HG03342 (cell line): ENCODE measurements around the gene NEMP1.

Experiments
- ATAC-seq: cut with Tn5 transposase; IDR thresholded peaks from one replicate; pipeline ENCODE4 v1.9.1; 2021; ENCODE audit warnings: mild to moderate bottlenecking, moderate library complexity; ENCODE audit not compliant: unreplicated experiment

NEMP1 gene

DNA sequence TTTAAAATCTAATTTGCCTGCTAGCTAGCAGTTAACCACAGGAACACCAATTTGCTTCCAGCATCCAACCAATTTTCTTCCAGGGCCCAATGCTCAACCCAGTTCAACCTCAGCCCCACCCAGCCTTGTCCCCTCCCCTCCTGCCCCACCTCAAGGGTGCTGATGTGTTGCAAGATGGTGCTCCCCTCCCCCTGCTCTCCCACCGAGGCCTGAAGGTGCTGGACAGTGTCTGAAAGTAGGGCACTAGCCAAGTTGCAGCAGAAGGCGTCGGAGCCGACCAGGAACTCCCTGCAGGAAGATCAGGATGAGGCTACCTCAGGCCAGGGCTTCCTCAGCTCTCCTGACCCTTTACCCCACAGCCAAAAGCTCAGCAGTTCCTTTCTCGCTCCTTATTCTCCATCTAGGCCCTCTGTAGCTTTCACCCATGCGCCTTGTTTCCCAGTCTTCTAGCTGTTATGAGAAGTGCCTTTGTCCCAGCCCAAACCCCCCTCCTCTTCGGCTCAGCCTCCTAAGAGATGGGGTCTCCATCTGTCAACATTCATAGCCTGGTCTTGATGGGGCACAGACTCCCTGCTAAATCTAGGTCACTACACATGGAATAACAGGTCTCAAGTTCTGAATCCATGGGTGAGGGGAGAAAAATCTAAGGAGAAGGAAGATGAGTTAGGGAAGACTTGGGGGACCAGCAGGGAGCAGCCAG is 29.0 kb upstream of the NEMP1 start:
- ATAC-seq = no peak

DNA sequence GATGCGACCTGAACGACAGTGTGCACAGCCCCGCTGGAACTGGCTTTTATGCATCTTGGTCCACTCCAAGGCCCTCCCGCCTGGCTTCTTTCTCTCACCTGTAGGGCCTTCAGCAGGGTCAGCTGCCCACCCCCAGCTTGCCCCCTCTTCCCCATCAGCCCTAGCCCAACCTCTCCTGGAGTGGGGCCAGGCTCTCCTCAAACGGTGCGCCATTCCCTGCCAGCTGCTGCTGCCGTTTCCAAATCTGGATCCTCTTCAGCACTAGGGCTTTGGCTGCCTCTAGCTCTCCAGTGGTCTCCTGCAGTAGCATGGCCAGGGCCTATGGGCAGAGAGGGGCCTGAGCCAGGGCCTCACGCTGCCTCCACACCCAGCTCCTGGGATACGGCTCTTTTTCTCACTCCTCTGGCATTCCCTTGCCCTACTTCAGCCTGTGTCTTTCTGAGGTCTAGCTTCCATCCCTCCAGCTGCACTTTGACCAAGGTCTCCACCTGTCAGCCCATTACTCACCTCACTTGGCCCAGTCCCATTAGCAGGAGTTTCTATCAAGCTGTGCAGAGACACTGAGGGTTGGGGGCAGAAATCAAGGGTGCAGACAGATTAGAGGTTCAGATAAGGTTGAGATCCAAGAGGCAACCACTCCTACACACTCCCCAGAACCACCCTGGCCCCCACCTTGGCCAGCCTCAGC is 27.6 kb upstream of the NEMP1 start:
- ATAC-seq = no peak

DNA sequence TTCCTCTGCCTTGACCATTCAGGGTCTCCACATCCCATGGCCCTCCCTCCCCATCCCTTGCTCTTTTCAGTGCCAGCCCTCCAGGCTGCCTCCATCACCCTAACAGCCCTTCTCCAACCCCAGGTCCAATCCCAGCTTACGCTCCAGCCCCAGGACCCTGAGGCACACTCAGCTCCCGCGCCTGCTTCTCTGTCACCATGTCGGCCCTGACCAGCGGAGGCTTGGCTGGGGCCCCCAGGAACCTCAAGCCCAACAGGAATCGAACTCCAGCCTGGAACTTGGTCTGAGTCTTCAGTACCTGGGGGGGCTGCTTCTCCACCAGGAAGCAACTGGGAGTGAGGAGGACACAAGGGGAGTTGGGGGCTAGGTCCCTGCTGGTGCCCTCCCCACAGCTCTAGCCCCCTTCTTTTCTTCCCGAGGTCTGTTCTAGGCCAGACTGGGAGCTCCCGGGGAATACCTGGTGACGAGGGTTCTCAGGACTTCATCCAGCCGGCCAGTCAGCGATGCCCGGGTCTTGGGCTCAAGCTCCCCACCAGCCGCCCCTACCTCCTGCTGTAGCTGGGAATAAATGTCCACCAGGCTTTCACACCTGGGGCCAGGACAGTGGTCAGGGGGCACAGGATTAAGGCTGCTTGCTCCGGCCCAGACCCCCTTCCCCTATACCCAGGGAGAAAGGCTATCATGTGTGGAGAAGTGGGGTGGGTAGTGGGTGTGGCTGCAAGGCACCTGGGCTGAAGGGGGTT is 26.6 kb upstream of the NEMP1 start:
- no peak for ATAC-seq

DNA sequence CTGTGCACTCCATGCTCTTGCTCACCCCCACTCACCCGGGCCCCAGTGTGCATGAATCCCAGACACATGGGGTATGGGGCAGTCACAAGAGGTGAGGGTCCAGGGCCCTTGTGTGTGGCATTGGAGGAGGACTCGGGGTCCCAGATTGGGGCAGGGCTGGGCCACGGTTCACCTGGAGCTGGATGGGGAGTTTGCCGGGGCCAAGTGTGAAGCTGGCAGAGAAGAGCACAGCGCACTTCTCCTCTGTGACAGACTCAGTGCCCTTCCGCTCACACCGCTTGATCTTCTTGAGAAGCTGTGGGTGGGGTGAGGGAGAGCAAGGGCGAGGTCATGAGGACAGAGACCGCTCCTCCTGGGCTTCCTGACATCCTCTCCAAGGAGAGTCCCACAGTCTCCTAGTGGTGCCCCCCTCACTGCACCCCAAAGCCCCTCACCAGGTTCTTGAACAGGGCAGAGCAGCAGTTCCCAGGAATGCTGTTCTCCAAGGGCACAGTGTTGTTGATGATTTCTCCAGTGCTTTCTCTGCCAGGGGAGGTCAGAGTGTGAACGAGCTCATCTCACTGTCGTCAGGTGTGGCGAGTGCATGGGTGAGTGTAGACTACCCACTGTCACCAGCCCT is 25.8 kb upstream of the NEMP1 start:
- ATAC-seq = no peak

DNA sequence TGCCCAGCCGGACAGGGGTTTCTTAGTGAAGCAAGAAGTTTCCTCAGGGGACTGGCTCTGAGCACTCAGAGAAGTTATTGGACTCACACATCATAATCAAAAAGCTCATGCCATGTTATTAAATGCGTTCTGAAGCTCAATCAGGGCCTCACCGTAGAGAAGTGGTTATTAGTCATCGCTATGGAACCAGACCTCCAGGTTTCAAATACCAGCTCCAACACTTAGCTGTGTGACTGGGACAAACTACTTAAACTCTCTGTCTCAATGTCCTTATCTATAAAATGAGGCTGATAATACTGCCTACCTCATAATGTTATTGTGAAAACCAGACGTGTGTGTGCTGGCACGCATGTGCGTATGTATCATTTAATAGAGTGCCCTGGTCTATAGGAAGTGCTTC is 25.3 kb upstream of the NEMP1 start:
- ATAC-seq = no peak

DNA sequence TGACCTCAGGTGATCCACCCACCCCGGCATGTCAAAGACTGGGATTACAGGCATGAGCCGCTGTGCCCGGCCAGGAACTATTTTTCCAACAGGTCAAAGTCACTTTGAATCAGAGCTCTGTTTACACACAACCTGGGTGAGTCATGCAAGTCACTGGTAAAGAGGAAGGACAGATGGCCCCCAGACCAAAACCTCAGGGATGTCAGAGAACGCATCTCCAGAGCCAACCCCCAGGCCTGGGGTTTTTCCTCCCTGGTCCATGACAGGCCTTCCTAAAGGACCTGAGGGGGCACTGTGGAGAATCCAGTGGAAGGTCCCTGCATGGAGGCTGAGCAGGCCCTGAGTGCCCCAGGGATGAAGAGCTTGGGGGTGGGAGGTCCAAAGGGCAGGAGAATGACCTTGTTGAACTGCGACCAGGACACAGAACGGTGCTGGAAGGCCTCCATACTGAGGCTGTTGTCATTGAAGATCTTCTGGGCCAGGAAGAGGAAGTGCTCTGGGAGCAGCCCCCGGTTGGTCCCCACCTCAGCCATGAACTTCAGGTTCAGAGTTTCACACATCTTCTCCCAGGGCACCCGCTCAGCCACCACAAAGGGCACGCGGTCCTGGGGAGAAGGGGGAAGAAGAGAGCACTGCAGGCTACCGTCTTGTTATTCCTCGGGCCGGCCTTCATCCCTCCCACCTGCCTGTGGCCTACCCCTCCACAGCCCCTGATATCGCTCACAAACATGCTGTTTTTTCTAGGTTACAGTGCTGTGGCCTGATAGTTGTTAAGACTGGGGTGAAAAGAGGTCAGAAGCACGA is 23.5 kb upstream of the NEMP1 start:
- ATAC-seq = no peak

DNA sequence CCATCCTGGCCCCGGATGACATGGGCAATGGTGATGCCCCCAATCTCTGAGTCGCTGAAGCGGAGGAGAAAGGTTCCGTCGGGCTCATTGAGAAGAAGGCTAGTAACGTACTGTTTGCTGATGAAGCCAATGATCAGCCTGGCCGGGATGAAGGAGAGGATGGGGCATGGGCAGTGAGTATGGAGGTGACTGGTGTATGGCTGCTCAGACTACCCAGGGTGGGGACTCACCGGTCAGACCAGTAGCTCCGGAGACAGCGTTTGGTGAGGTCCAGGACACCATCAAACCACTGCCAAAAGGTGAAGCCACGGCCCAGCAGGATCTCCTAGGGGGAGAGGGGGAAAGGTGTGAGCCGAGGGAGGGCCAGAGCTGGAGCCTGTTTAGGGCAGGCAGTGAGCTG is 21.2 kb upstream of the NEMP1 start:
- no peak for ATAC-seq

DNA sequence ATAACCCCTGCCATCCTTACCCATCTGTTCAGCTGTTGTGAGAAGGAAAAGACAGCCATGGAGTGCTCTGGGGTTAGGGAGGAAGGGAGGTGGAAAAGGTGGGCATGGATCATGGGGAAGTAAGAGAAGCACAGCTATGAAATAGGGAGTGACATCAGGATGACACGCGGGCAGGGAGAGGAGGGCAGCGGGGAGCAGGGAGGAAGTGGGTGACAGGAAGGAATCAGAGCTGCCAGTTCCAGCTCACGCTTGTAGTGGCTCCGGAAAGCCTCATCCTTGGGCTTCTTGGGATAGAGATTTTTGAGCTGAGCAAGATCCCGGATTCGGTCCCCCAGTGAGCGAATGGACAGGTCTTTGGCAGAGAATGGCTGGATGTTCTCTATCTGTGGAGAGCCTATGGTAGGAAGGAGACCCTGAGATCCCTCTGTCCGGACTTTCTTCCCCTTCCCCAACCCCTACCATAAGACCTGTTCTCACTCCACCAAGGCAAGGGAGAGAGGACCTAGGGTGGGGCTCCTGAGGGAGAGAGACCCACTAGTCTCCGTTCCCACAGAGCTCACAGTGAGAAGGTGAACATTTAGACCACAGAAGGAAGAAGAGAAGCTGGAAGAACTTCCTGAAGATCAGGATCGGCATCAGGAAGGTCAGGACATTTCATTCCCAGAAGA is 20.6 kb upstream of the NEMP1 start:
- ATAC-seq = no peak

DNA sequence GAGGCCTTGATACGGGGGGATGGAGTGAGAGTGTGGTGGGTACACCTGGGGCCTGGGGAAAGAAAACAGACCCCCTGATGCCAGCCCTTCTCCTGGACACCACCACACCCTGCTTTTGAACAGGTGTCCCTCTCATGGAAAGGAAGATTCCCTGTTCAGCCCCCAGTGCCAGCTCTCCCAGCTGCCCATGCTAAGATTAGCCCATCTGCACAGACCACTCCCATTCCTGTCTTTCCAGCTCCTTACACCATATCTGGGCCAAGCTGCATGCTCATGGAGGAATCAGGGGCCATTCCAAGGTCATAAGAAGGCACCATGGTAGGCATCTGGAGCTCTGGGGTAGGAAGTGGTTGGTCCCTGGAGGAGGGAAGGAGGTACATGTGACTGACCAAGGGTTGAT is 20.0 kb upstream of the NEMP1 start:
- no peak for ATAC-seq

DNA sequence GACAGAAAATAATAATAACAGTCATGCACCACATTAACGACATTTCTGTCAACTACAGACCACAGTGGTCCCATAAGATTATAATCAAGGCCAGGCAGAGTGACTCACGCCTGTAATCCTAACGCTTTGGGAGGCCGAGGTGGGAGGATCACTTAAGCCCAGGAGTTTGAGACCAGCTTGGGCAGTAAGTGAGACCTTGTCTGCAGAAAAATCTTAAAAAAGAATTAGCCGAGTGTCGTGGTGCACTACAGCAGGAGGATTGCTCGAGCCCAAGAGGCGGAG is 18.9 kb upstream of the NEMP1 start:
- no peak for ATAC-seq

DNA sequence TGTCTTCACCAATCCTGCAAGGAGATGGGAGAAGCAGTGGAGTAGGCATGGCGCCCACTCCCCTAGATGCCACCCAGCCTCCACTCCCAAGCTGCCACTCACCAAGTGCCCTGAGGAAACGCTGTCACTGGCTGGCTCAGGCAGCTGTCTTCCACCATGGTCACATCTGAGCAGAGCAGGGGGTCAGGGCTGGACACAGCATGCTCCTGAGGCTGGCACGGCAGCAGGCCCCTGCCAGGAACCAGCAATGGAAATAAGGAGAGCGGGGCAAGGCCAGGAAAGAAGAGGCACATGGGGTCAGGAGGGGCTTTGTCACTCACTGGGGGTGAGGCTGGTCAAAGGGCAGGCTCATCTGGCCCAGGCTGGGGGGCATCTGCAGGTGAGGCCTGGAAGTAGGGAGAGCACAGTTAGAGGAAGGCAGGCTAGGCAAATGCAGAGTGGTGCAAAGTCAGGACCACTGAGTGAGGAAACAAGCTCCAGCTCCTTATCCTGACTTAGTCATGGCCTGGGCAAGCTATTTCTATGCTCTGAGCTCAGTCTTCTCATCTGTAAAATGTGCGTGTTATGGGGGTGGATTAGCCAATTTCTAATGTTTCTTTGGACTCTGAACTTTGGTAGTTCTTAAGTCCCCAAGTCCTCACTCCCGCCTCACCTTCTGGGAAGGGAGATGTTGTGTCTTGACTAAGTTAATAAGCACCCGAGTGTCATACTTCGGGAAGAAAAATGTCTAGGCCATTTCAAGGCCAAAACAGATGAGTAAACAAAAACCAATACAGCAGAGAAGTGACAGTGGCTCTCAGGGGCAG is 18.4 kb upstream of the NEMP1 start:
- ATAC-seq = no peak

DNA sequence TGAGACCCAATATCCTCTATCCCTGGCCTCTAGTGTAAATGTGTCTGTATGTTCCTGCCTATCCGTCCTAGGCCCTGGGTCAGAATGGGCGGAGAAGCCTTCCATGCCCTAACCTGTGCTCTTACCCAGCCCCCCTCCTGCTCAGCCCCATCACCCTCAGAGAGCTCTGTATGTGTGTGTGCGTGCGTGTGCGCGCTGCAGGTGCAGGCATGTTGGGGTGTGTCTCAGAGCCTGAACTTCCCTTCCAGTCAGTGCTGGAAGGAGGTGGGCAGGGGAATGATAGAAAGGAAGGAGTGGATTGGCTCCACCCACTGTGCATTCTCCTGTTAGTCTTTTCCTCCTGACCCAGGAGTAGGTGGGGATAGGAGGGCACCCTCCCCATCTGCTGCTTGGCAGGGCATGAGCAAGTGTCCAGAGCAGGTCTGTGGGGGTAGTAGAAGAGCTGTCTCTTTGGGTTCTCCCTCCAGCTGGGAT is 17.5 kb upstream of the NEMP1 start:
- no peak for ATAC-seq

DNA sequence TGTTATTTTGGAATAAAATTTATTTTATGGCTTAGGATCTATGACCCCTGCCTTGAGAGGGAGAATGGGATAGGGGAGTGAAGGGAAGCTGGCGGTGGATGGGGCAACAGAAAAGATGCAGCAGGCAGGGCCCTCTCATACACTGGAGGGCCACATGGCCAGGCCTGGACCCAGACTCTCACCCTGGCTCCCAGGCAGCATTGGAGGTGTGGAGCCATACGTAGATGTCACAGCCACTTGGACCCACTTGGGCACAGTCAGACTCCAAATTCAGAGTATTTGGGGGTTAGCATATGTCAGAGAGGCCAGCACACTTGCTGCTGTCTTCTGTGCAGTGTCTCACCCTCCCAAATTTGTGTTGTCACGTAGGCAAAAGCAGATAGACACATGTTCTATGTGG is 16.8 kb upstream of the NEMP1 start:
- ATAC-seq = no peak

DNA sequence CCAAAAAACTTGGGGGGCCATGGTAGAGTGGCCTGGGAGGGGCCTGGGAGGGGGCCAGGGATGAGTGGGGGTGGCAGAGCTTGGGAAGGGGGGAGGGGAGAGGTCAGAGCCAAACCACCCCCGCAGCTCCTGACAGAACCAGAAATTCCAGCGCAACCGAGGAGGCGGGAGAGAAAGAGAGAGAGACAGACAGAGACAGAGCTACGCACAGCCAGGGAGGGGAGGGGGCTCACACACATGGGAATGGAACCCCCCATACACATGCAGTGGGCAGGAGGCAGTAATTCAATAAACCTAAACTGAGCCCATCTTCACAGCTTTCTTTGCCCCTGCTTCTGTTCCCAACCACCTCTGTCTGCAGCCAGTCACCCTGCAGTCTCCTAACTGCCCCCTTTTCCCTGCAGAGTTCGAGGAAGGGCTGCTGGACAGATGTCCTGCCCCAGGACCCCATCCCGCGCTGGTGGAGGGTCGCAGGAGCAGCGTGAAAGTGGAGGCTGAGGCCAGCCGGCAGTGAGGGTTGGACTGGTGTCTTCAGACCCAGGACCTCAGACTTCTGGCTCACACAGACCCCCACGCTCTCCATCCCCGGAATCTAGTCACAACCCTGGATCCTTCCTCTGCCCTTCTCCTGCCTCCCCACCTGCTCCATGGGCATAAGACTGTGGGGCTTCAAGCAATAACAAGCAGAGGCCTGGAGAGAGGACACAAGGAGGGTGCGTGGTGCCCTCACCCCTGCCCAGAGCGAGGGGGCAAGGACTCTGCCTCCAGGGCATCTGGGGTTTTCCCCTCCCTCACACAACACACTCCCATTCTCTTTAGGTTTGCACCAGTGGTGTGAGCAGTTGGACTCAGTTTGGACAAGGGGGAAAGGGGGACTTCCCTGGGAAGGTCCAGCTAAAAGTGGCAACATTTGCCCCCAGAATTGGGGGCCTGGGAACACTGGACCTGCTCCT is 15.9 kb upstream of the NEMP1 start:
- no peak for ATAC-seq

DNA sequence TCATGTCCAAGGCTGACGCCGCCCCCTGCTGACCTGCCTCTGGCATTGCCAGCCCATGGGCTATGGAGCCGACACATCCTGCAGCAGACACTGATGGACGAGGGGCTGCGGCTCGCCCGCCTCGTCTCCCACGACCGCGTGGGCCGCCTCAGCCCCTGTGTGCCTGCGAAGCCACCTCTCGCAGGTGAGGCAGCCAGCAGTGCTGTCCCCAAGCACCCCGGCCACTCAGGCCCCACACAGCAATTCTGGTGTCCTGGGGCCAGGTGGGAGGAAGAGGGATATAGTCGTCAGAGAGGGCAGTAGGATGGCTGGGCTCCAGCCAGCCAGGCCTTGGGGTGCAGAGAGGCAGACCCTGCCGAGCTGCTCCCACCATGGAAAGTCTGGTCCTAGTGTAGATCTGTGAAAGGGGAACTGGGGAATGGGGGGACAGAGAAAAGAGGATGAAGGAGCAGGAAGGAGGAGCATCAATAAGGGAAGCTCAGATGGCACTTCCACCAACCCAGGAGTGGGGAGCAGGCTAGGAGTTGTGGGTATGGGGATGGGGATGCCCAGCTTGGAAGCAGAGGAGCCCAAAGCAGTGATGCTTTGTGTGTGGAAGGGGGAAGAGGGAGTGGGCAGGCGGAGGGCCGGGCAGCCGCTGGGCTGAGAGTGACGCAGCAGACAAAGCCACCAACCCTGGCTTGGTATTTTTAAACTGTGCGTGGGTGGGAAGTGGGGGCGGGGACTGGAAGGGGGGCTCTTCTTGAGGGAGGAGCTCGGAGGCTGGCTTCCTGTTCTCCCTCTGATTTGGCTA is 15.0 kb upstream of the NEMP1 start:
- ATAC-seq = no peak

DNA sequence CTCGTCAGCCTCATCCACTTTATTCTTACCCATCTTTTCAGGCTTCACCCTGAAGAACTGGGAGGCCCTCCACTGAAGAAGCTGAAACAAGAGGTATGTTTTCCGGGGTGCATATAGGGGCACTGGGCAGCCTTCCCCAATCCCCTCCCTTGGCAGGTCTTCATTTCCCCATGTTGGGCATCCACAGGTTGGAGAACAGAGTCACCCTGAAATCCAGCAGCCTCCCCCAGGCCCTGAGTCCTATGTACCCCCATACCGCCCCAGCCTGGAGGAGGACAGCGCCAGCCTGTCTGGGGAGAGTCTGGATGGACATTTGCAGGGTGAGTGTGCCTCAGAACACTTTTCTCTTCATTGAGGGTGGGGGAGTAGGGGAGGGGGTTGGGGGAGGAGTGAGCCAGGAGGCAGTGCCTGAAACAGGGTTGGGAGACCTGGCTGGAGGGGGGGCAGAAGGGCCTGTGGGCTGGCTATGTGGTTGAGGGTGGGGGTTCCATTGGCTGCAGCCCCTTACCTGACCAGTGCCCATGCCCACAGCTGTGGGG is 14.4 kb upstream of the NEMP1 start:
- no peak for ATAC-seq

DNA sequence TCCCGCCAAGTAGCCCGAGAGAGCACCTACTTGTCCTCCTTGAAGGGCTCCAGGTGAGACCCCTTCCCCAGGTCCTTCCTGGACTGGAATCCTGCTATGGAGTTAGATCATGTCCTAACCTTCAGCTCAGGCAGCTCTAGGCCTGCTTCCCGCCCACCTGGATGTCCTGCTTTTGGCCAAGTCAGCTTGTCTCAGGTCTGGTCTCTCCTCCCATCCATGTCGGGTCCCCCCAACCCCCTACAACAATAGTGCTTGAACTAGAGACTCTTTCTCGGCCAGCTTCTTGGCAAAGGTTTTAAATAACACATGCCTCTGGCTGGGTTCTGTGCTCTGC is 13.9 kb upstream of the NEMP1 start:
- ATAC-seq = no peak
